ENCODE data around the gene KRTAP13-2. TPM values are rescaled to one million over a fixed set of nuclear protein-coding genes. Genes with fewer than 3 reads are reported as not detected.

Gene KRTAP13-2
- polyA plus RNA-seq, 1 experiment: not detected

DNA sequence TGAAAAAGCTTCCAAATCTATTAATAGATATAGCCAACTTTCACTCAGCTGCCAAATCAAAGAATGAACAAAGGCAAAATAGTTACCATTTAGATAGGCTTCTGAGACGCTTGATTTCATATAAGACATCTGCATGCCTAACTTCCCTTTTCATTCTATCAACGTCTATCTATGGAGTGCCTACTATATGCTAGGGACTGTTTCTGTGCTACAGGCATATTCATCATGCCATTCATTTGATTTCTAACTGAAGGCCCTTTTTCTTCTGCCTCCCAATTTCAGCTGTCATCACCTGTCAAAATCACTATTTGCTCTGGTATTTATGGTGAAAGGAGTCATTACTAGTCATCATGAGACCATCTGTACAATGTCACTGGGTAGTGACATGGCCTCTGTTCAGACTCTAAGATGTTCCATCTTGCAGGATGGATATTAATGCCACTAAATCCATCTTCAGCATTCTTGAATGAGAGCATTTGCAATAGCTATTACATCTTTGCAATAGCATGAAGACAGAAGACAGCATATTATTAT lies 19.5 kb upstream of the KRTAP13-2 start:
- H3K27me3 ChIP-seq (ENCODE audit: control insufficient read depth, insufficient read depth, low read length): no peaks in the 10 kb centered on the region
- POLR2A ChIA-PET: no interaction called here
- no peak overlapping the region for H3K4me3 ChIP-seq (ENCODE audit: low read depth, low read length)
- CTCF ChIA-PET: no interaction called here
- no peak for DNase-seq (ENCODE audit: low read depth, low spot score)
- peaks cover 31% of the 10 kb centered on the region for H3K9me3 ChIP-seq (ENCODE audit: control insufficient read depth, insufficient read depth, low read length)
- H3K27ac ChIP-seq (ENCODE audit: low read depth, low read length): no peak overlapping the region
- TF ChIP-seq, protein P1, sequence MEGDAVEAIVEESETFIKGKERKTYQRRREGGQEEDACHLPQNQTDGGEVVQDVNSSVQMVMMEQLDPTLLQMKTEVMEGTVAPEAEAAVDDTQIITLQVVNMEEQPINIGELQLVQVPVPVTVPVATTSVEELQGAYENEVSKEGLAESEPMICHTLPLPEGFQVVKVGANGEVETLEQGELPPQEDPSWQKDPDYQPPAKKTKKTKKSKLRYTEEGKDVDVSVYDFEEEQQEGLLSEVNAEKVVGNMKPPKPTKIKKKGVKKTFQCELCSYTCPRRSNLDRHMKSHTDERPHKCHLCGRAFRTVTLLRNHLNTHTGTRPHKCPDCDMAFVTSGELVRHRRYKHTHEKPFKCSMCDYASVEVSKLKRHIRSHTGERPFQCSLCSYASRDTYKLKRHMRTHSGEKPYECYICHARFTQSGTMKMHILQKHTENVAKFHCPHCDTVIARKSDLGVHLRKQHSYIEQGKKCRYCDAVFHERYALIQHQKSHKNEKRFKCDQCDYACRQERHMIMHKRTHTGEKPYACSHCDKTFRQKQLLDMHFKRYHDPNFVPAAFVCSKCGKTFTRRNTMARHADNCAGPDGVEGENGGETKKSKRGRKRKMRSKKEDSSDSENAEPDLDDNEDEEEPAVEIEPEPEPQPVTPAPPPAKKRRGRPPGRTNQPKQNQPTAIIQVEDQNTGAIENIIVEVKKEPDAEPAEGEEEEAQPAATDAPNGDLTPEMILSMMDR (IDR thresholded peaks at IDR 0.05; ENCODE audit: low read depth, low read length): no peak

DNA sequence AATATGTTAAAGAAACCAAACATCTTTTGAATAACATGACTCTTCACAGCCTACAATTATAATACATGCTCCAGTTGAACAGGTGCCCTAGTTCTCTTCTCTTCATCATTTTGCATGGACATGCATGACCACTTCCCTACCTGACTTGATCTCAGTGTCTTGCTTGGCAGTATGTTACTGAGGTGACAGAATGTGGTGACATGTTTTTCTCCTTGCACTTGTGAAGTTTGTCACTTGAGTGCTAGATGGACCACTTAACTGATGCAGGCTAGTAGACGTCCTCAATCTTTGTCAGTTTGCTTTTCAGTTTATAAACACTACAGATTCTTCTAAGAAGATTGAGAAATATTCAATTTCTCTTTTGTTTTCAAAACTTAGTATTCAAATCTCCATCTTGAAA lies 10.1 kb upstream of the KRTAP13-2 start:
- H3K27me3 ChIP-seq (ENCODE audit: control insufficient read depth, insufficient read depth, low read length): no peaks in the 10 kb centered on the region
- H3K4me3 ChIP-seq (ENCODE audit: low read depth, low read length): no peak overlapping the region
- no peak overlapping the region for H3K27ac ChIP-seq (ENCODE audit: low read depth, low read length)
- H3K9me3 ChIP-seq (ENCODE audit: control insufficient read depth, insufficient read depth, low read length): peaks cover 12% of the 10 kb centered on the region
- CTCF ChIA-PET: no interaction called here
- TF ChIP-seq, protein P1 (IDR thresholded peaks at IDR 0.05; ENCODE audit: low read depth, low read length): no peak
- DNase-seq (ENCODE audit: low read depth, low spot score): no peak
- POLR2A ChIA-PET: no interaction called here

DNA sequence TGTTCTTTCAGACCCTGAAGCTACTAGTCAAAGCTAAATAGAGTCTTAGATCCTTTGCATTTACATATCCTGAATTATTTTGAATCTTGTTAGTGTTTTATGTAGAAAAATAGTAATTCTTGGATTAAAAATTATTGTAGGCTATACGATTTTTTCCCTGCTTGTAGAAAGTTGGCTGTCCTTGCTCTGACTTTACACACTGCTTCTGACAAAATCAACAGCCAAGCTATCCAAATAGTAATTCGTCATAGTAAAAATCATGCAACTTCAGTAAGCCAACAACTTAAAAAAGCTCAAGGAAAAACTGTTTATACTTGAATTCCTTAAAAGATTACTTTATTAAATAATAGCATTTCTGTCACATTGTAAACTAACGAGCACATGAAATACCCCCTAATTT lies 16.2 kb downstream of the KRTAP13-2 start:
- Histone ChIP-seq H3K27ac (ENCODE audit: low read depth, low read length) (no peak overlapping the region), H3K27me3 (ENCODE audit: control insufficient read depth, insufficient read depth, low read length) (no peaks in the 10 kb centered on the region), H3K4me3 (ENCODE audit: low read depth, low read length) (no peak overlapping the region), H3K9me3 (ENCODE audit: control insufficient read depth, insufficient read depth, low read length) (peaks cover 4% of the 10 kb centered on the region; the same call in 1 of the 2 replicates)
- ChIA-PET POLR2A (no interaction called here), CTCF (no interaction called here)
- TF ChIP-seq, protein P1 (IDR thresholded peaks at IDR 0.05; ENCODE audit: low read depth, low read length): no peak
- DNase-seq (ENCODE audit: low read depth, low spot score): no peak

DNA sequence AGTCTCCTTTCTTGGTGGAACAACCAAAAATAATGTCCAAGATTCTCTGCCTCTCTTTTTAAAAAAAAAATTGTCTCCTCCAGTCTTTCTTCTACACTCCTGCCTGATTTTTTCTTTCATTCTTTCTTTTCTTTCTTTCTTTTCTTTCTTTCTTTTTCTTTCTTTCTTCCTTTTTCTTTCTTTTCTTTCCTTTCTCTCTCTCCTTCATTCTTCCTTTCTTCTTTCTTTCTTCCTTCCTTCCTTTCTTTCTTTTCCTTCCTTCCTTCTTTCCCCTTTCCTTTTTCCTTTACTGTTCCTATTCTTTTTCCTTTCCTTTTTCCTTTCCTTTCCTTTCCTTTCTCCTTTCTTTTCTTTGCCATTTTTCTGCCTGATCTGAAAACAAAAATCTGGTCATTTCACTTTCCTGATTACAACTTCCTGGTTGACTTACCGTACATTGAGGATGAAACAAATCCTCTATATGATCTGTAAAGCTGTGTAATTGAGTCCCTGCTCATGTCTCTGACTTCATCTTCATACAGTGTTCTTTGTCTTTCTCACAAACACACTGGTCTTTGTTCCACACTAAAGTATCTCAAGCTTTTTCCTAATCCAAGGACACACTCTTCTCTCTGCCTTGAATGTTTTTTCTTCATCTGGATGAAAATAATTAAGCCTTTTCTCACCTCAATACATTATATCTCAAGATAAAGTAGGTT lies 17.6 kb downstream of the KRTAP13-2 start:
- no peak for DNase-seq (ENCODE audit: low read depth, low spot score)
- no peak overlapping the region for H3K27ac ChIP-seq (ENCODE audit: low read depth, low read length)
- no peaks in the 10 kb centered on the region for H3K27me3 ChIP-seq (ENCODE audit: control insufficient read depth, insufficient read depth, low read length)
- no peak overlapping the region for H3K4me3 ChIP-seq (ENCODE audit: low read depth, low read length)
- TF ChIP-seq, protein P1 (IDR thresholded peaks at IDR 0.05; ENCODE audit: low read depth, low read length): no peak
- peaks cover 4% of the 10 kb centered on the region; the same call in 1 of the 2 replicates for H3K9me3 ChIP-seq (ENCODE audit: control insufficient read depth, insufficient read depth, low read length)
- POLR2A ChIA-PET: no interaction called here
- CTCF ChIA-PET: no interaction called here

DNA sequence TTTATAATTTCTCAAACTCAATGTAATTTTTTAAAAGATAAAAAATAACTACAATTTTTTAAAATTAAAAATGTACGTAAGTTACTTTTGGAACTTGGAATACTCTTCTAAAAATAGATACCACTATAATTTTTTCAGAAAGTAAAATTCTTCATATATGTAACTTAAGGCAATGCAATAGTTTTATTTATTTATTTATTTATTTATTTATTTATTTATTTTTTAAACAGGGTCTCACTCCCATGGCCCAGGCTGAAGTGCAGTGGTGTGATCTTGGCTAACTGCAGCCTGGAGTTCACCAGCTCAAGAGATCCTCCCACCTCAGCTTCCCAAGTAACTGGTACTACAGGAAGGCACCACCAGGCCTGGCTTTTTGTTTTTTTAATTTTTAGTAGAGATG lies 20.5 kb downstream of the KRTAP13-2 start:
- Histone ChIP-seq H3K27ac (ENCODE audit: low read depth, low read length) (no peak overlapping the region), H3K27me3 (ENCODE audit: control insufficient read depth, insufficient read depth, low read length) (no peaks in the 10 kb centered on the region), H3K4me3 (ENCODE audit: low read depth, low read length) (no peak overlapping the region), H3K9me3 (ENCODE audit: control insufficient read depth, insufficient read depth, low read length) (peaks cover 6% of the 10 kb centered on the region)
- TF ChIP-seq, protein P1 (IDR thresholded peaks at IDR 0.05; ENCODE audit: low read depth, low read length): no peak
- POLR2A ChIA-PET: no interaction called here
- CTCF ChIA-PET: no interaction called here
- DNase-seq (ENCODE audit: low read depth, low spot score): no peak
